OCI-LY3 (cell line): ENCODE measurements around the gene OPCML.

Experiments used
- H2AFZ ChIP-seq: fragments of 200-600, 300-600 bp; shearing (Covaris generic); 2 replicates; pipeline ENCODE4 v1.6.0; 2014; ENCODE audit warnings: antibody characterized with exemption, low read depth, low read length
- H3K27ac ChIP-seq: fragments of 200-600, 300-600 bp; sonication (generic); 2 replicates; pipeline ENCODE4 v1.5.1; 2014; ENCODE audit warnings: mild to moderate bottlenecking, low read length, moderate library complexity, mixed read lengths
- H3K27me3 ChIP-seq: fragments of 200-600, 300-600 bp; sonication (generic); 2 replicates; pipeline ENCODE4 v1.6.1; 2014; ENCODE audit warnings: low read depth, low read length, mixed read lengths
- H3K36me3 ChIP-seq: fragments of 200-600, 300-600 bp; sonication (generic); replicated peaks from 2 replicates; pipeline ENCODE3; 2014; ENCODE audit warnings: low read depth, low read length, mixed read lengths
- H3K4me1 ChIP-seq: fragments of 300-600, 200-600 bp; sonication (generic); 2 replicates; pipeline ENCODE4 v1.6.1; 2014; ENCODE audit warnings: low read length, mixed read lengths
- H3K4me2 ChIP-seq: fragments of 200-600, 300-600 bp; sonication (generic); 2 replicates; pipeline ENCODE4 v1.6.1; 2014; ENCODE audit warnings: low read length, mixed read lengths
- H3K4me3 ChIP-seq: fragments of 300-600, 200-600 bp; sonication (generic); 2 replicates; pipeline ENCODE4 v1.5.1; 2014; ENCODE audit warnings: antibody characterized with exemption, mild to moderate bottlenecking, low read length, moderate library complexity
- H3K79me2 ChIP-seq: fragments of 300-600, 200-600 bp; shearing (Covaris generic); 2 replicates; pipeline ENCODE4 v1.6.1; 2014; ENCODE audit warnings: mild to moderate bottlenecking, low read length, mixed read lengths
- H3K9ac ChIP-seq: fragments of 300-600, 200-600 bp; shearing (Covaris generic); 2 replicates; pipeline ENCODE4 v1.6.0; 2014; ENCODE audit warnings: mild to moderate bottlenecking, low read length, moderate library complexity
- H3K9me3 ChIP-seq: fragments of 200-600, 300-600 bp; shearing (Covaris generic); 2 replicates; pipeline ENCODE4 v1.6.1; 2014; ENCODE audit warnings: low read length, mixed read lengths; ENCODE audit not compliant: insufficient read depth
- H4K20me1 ChIP-seq: fragments of 200-600, 300-600 bp; sonication (generic); 2 replicates; pipeline ENCODE4 v1.6.1; 2016; ENCODE audit warnings: low read length, mixed read lengths; ENCODE audit not compliant: insufficient read depth
- EZH2phosphoT487 ChIP-seq: fragments of 200-600 bp; shearing (Covaris generic); IDR thresholded peaks from 2 replicates; pipeline ENCODE4 v1.6.1; 2018; ENCODE audit warnings: antibody characterized with exemption, mixed run types, low read depth
- TF ChIP-seq, protein P1 (sequence below): fragments of 200-600, 300-600 bp; sonication (generic); IDR thresholded peaks from 2 replicates; pipeline ENCODE4 v1.5.1; 2014; ENCODE audit warnings: antibody characterized with exemption, low read length, low read depth

The OPCML gene

DNA sequence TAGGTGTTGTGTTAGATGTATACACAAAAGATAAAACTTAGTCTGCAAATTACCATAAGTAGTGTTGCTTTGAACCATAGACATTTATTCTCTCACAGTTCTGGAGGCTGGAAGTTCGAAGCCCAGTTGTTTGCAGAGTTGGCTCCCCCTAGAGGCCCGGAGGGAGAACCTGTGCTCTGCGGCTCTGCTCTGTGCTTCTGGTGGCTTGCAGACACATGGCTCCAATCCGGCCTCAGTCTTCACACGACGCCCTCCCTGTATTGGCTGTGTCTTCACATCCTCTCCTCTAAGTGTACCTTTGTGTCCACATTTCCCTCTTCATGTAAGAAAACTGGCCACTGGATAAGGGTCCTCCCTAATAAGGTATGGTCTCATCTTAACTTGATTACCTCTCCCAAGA lies 128.4 kb downstream of the OPCML start:
- H3K27me3 ChIP-seq, result no peaks in the 10 kb centered on the region
- H4K20me1 ChIP-seq, result no peaks in the 10 kb centered on the region
- H3K4me2 ChIP-seq, result no peak overlapping the region
- H3K4me3 ChIP-seq, result no peak overlapping the region
- no peaks in the 10 kb centered on the region for H3K9me3 ChIP-seq
- H3K36me3 ChIP-seq, result no peaks in the 10 kb centered on the region
- no peaks in the 10 kb centered on the region for H3K4me1 ChIP-seq
- H2AFZ ChIP-seq, result no peak overlapping the region
- H3K79me2 ChIP-seq, result no peaks in the 10 kb centered on the region
- no peak overlapping the region for H3K9ac ChIP-seq
- H3K27ac ChIP-seq, result no peak overlapping the region
- TF ChIP-seq EZH2phosphoT487, result no peak
- TF ChIP-seq, protein P1, sequence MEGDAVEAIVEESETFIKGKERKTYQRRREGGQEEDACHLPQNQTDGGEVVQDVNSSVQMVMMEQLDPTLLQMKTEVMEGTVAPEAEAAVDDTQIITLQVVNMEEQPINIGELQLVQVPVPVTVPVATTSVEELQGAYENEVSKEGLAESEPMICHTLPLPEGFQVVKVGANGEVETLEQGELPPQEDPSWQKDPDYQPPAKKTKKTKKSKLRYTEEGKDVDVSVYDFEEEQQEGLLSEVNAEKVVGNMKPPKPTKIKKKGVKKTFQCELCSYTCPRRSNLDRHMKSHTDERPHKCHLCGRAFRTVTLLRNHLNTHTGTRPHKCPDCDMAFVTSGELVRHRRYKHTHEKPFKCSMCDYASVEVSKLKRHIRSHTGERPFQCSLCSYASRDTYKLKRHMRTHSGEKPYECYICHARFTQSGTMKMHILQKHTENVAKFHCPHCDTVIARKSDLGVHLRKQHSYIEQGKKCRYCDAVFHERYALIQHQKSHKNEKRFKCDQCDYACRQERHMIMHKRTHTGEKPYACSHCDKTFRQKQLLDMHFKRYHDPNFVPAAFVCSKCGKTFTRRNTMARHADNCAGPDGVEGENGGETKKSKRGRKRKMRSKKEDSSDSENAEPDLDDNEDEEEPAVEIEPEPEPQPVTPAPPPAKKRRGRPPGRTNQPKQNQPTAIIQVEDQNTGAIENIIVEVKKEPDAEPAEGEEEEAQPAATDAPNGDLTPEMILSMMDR, result peak; percentile 32

DNA sequence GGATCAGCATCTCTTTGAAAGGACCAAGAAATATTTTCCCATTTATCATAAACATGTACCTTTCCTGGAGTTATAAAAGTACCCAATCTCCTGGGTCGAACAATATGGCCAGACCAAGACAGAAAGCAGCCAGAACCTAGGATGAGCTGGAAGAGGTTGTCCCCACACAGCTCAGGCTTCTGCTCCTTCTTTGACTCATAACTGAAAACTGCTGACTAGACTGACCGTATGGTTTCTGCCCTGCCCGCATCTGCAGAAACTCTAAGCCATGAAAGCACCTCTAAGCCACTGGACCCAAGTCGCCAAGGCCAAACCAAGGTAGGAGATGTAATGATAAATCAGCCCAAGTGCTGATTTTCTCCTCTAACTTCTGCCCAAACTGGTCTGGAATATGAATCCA lies 129.8 kb downstream of the OPCML start:
- H4K20me1 ChIP-seq, result no peaks in the 10 kb centered on the region
- no peaks in the 10 kb centered on the region for H3K4me1 ChIP-seq
- H3K36me3 ChIP-seq, result no peaks in the 10 kb centered on the region
- H3K4me2 ChIP-seq, result no peak overlapping the region
- no peak overlapping the region for H3K27ac ChIP-seq
- no peaks in the 10 kb centered on the region for H3K9me3 ChIP-seq
- H3K79me2 ChIP-seq, result no peaks in the 10 kb centered on the region
- no peak overlapping the region for H2AFZ ChIP-seq
- TF ChIP-seq, protein P1, result no peak
- TF ChIP-seq EZH2phosphoT487, result no peak
- H3K9ac ChIP-seq, result no peak overlapping the region
- H3K4me3 ChIP-seq, result no peak overlapping the region
- H3K27me3 ChIP-seq, result no peaks in the 10 kb centered on the region

DNA sequence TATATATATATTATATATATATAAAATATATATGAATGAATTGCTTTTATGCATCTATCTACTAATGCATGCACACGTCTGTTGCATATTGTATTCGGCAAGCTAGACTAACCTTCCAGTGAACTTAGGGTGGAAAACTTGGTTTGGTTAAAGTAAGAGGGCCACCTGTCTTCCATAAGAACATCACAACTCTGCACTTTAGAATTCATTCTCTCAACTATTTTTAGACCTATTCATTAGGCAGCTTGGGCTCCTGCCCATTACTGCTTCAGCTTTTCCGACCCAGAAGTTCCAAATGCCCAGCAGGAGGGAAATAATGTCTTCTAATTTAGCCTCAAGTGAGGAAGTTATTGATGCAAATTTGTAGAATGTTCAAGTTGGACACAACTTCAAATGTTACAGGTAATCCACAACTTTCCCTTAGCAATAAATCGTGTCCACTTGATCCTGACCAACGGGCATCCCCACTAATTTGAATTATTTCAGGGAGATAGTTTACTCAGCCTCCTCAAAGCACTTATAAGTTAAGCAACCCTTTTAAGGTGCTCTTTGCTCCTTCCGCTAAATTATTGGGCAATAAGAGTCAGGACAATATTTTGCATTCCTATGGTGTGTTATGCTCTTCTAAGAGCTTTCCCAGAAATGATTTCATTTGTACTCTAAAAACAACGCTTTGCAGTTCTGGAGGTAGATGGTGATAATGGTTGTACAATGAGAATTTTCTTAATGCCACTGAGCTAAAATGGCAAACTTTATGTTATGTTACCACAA lies 132.3 kb downstream of the OPCML start:
- no peaks in the 10 kb centered on the region for H3K4me1 ChIP-seq
- H2AFZ ChIP-seq, result no peak overlapping the region
- no peak overlapping the region for H3K27ac ChIP-seq
- no peak overlapping the region for H3K4me2 ChIP-seq
- no peaks in the 10 kb centered on the region for H3K36me3 ChIP-seq
- TF ChIP-seq, protein P1, result no peak
- TF ChIP-seq EZH2phosphoT487, result no peak
- no peaks in the 10 kb centered on the region for H3K9me3 ChIP-seq
- no peak overlapping the region for H3K4me3 ChIP-seq
- no peaks in the 10 kb centered on the region for H3K27me3 ChIP-seq
- H3K9ac ChIP-seq, result no peak overlapping the region
- H3K79me2 ChIP-seq, result no peaks in the 10 kb centered on the region
- no peaks in the 10 kb centered on the region for H4K20me1 ChIP-seq

DNA sequence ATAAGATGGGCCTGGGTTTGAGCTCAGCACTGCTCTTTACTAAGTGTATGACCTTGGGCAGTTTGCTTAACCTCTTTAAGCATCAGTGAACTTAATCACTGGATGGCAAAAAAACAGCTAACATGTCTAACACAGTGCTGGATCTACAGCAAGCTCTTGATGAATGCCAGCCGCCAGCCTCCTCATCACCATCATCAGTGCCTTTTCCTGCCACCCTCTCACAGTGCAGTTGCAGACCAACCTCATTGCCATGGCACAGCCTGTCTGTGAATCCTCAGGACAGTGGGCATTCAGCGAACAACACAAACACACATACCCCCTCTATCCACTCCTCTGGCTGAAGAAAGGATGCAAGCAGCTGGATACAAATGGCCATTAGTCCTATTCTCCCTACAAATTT lies 133.0 kb downstream of the OPCML start:
- Histone ChIP-seq H3K9ac (no peak overlapping the region), H3K27me3 (no peaks in the 10 kb centered on the region), H2AFZ (no peak overlapping the region), H3K4me3 (no peak overlapping the region), H3K79me2 (no peaks in the 10 kb centered on the region), H3K4me2 (no peak overlapping the region), H3K9me3 (no peaks in the 10 kb centered on the region), H3K27ac (no peak overlapping the region), H3K36me3 (no peaks in the 10 kb centered on the region), H4K20me1 (no peaks in the 10 kb centered on the region), H3K4me1 (no peaks in the 10 kb centered on the region)
- TF ChIP-seq EZH2phosphoT487, result no peak
- TF ChIP-seq, protein P1, result no peak
